ENCODE measurements around the gene NFATC4. TPM values are rescaled to one million over a fixed set of nuclear protein-coding genes. Genes with fewer than 3 reads are reported as not detected.
"Not testable (repeated sequence)": the region's sequence is repeated elsewhere in the genome, so short reads cannot be mapped to it uniquely, and the experiment has no call there.

Gene NFATC4
- total RNA-seq, 1 experiment from 2014 or later = 45.5 TPM

DNA sequence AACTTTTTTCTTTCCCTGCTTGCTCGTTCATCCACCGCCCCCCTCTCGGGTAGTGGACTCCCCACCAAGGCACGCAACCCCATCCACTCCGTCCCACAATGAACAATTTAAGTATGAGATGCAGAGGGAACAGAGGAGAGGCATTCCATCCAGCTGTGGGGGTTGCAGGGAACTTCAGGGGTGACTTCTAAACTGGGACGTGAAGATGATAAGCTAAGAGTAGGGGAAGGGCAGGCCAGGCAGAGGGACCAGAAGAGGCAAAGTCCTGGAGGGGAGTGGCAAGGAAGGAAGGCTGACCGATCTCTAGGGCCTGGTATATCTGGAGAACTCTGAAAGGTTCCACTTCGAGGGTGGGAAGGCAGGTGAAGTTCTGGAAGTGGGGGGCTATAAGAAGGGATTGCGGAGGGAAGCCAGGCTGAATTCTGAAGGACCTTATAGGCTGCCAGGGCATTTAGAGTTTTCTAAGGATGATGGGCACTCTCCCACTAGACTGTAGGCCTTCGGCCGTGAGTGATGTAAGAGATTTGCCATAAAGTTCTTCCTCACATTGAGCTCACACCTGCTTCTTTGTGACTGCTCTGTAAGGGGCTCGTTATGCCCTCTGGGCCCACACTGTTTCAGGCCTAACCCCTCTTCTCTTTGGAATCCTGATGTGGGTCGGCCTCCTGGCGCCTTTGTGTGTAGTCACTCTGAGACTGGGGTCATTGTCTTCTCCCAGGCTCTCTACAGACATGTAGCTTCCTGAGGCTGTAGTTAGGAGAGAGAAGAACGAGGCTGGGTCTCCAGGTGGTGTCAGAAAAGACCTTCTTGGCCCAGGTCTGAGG lies 12.1 kb downstream of the NFATC4 start:
- DNase-seq (ENCODE audit: low spot score) = no peak
- in situ Hi-C loops (cut with HindIII; ENCODE audit: low sequenced_read_pairs) = no loop called here

DNA sequence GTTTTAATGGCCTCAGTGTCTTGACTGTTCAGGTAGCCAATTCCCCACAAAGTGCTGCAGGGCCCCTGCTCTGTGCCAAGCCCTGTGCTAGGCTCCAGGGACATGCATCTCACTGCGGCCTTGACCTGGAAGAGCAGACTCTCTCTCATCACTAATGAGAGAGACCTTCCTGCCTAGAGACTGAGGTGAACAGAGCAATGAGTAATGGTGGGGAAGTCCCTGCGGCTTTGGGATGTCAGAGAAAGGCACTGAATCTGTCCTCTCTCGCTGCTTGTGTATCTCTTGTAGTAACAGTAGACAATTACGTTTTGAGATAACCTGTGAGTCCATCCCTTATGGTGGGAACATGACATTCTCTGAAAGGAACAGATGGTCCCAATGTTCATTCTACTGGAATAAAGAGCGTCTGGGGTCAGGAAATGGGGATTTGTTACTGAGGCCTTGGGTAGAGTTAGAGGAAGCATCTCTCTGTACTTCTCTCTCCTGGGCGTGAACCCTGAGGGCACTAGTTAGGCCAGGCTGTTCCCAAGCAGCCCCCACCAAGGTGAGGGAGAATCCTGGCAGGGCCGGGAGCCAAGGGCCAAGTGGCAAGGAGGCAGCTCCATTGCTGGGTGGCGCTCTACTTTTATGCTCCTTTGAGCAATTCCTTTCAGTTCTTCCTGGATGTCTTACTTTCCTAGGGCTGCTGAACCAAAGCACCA lies 13.5 kb downstream of the NFATC4 start:
- in situ Hi-C loops (cut with HindIII; ENCODE audit: low sequenced_read_pairs) = no loop called here
- DNase-seq (ENCODE audit: low spot score) = peak; percentile 95

DNA sequence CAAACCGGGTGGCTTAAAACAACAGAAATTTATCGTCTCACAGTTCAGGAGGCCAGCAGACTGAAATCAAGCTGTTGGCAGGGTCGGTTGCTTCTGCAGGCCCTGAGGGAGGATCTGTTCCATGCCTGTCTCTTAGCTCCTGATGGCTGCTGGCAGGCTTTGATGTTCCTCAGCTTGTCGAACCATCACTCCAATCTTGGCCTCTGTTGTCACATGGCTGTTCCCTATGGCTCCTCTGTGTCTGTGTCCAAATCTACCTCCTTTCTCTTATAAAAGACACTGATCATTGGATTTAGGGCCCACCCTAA lies 14.0 kb downstream of the NFATC4 start:
- in situ Hi-C loops (cut with HindIII; ENCODE audit: low sequenced_read_pairs) = no loop called here
- DNase-seq (ENCODE audit: low spot score) = no peak

DNA sequence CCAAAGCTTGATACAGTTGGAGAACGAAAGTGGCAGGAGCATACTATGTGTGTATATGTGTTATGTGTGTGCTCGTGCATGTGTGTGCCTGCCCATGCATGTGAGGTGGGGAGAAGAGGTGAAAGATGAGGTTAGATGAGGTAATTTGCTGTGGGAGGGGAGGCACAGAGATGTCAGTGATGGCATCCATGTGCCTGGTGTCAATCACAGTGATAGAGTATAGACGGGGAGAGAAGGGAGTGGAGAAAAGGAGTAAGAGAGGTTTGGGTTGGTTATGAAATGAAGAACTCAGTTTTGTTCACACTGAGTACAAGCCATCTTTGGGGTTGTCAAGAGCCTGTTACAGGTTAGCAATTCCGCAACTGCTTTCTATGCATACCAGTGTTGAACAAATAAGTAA lies 16.2 kb downstream of the NFATC4 start:
- DNase-seq (ENCODE audit: low spot score) = no peak
- in situ Hi-C loops (cut with HindIII; ENCODE audit: low sequenced_read_pairs) = no loop called here

DNA sequence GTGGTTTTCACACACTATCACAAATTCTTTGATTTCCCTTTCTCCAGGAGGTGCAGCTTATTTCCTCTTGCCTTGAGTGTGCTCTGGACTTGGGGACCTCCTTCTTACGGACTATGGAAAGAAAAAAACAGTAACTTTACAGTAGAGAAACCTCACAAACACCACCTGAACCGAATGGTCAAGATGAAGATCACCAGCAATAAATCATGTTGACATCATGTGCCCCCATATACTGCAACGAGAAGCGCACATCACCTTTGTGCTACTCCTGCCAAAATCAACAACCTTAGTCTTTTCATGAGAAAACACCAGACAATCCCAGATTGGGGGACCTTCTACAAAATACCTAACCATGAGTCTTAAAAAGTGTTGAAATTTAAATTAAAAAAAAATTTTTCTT lies 17.5 kb downstream of the NFATC4 start:
- DNase-seq (ENCODE audit: low spot score) = no peak
- in situ Hi-C loops (cut with HindIII; ENCODE audit: low sequenced_read_pairs) = no loop called here

DNA sequence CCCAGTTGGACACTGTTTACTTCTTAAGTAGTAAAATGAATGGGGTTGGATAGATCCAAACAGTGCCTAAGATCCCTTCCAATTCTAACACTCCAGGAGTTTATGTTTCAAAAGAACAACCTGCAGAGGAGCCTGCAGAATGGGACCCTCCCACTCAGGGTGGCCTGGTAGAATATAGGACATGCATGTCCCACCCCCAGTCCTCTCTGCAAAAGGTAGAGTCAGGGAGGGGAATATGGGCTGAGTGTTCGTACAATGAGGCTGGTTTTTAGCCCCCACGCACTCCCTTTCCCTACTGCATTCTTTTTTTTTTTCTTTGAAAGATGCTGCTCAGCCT lies 19.0 kb downstream of the NFATC4 start:
- in situ Hi-C loops (cut with HindIII; ENCODE audit: low sequenced_read_pairs) = no loop called here
- no peak for DNase-seq (ENCODE audit: low spot score)

DNA sequence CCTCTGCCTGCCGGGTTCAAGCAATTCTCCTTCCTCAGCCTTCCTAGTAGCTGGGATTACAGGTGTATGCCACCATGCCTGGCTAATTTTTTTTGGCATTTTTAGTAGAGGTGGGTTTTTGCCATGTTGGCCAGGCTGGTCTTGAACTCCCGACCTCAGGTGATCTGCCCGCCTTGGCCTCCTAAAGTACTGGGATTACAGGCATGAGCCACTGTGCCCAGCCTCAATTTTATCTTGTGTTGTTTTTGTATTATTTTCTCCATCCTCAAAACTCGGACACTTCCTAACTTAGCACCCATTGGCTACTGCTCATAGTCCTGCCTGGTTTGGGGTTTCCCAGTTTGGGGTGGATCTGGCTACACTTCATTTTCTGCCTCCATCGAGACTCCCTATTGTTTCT lies 19.6 kb downstream of the NFATC4 start:
- DNase-seq (ENCODE audit: low spot score); in situ Hi-C loops (cut with HindIII; ENCODE audit: low sequenced_read_pairs): not testable (repeated sequence)

DNA sequence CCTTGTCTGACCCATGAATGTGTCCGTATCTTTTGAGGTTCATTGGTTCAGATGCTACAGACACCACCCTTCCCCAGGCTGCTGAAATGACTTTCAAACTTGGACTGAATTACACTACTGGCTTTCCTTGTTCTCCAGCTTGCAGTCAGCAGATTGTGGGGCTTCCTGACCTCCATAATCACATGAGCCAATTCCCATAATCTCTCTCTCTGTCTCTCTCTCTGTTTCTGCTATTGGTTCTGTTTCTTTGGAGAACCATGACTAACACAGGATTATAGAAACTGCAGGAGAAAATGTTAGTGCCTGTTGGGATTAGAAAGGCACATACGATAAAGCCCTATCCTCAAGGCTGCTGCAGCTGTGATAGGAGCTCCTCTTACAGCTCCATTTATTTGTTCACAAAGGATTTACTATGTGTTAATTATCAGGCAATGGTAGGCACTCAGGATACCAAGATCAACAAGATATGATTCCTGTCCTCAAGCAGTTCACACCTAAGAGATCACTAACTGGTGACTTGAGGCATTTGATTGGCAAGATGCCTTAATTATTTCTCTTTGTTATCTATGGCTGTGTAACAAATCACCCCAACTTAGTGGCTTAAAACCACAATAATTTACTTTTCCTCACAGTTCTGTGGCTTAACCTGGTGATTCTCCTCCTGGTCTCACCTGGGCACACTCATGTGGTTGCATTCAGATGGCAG lies 20.6 kb downstream of the NFATC4 start:
- DNase-seq (ENCODE audit: low spot score) = no peak
- in situ Hi-C loops (cut with HindIII; ENCODE audit: low sequenced_read_pairs) = no loop called here

DNA sequence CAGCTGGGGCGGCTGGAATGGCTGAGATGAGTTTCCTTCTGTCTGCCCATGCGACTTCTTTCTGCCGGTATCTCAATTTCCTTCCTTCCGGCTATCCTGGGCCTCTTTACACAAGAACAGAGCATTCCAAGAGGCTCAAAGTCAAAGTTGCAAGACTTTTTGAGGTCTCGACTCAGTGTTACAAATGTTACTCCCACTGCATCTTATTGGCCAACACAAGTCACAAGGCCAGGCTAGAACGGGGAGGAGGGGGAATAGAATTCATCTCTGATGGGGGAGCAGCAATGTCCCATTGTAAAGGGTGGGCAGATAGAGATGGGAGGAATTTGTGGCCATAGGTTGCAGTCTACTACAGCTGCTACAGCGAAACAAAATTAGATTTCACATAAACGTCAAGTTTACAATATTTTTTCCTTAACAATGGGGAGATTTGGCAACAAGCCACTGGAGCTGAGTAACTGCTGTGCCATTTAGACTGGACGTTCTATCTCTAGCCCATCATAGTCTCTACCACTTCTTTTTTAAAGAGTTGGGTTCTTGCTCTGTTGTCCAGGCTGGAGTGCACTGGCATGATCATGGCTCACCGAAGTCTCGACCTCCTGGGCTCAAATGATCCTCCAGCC lies 21.4 kb downstream of the NFATC4 start:
- in situ Hi-C loops (cut with HindIII; ENCODE audit: low sequenced_read_pairs) = no loop called here
- no peak for DNase-seq (ENCODE audit: low spot score)

DNA sequence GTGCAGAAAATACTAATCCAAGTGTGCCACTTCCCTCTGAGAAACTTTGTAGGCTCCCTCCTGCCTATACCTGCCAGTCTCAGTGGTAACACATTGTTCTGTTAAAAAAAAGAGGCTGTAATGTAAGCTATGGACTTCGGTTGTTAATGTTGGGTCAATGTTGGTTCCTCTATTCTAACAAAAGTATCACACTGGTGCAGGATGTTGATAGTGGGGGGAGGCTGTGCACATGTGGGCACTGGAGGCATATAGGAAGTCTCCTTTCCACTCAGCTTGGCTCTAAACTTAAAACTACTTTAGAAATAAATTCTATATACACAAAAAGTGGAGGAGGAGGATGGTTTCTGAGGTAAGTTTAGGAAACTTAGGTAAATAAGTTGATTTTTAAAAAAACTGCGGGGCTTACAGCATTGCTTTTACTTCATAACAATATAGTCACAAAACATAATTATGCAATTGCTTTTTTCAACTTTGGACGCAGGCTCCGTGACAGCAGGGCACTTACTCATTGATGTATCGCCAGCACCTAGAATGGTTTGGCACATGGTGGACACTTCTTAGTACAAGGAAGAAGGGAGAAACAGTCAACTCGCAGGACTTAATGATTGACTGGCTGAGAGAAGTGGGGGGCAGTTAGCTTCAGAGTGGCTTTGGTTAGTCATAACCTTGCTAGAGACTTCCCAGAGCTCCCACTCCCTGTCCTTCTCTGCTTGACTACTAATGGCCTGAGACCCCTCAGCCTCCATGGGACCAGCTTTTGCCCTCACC lies 22.9 kb downstream of the NFATC4 start:
- no peak for DNase-seq (ENCODE audit: low spot score)
- in situ Hi-C loops (cut with HindIII; ENCODE audit: low sequenced_read_pairs) = no loop called here

DNA sequence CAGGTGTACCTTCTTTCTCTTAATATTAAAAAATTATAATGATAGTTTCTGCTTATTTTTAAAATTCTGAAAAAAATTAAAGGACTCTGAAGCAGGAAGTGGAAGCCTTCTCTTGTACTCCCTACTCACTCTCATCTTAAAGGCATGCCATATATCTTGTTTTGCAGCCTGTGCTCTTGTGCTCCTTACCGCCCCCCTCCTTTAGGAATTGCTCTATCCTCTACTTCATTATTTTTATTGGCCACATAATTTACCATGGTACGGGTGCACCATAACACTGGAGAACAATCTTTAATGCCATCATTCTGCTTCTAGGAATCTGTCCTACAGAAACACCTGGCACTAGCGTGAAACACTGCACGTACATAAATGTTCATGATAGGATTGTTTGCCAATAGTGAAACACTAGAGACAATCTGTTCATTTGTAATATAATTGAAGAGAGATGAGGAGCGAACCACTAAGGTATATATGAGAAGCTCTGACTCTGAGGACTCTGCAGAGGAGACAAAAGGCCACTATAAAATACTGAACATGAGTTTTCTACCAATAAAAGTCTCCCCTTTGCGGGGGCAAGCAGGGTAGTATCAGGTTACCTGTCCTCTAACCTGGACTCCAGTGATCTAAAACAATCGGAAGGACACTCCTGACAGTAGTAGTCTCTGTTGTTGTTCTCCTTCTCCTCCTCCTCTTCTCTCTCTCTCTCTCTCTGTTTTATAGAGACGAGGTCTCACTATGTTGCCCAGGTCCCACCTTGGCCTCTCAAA lies 24.5 kb downstream of the NFATC4 start:
- in situ Hi-C loops (cut with HindIII; ENCODE audit: low sequenced_read_pairs) = no loop called here

DNA sequence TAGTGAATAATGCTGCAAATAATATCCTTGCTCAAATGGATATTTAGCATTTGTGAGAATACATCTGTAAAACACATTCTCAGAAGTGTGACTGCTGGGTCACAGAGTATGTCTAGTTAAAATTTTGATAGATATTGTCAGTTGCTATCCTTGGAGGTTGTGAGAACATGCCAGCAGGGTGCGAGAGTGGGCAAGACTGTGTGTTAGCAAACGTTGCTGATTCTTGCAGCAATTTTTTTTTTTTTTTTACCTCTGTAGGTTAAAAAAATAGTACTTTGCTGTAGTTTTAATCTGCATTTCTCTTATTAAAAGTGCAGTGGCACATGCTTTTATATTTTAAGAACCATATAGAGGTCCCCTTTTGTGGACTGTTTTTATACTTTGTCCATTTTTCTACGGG lies 26.3 kb downstream of the NFATC4 start:
- in situ Hi-C loops (cut with HindIII; ENCODE audit: low sequenced_read_pairs) = no loop called here
- DNase-seq (ENCODE audit: low spot score) = no peak

More for the DNA sequence above, 24.5 kb downstream of the NFATC4 start:
- DNase-seq (ENCODE audit: low spot score) = no peak

DNA sequence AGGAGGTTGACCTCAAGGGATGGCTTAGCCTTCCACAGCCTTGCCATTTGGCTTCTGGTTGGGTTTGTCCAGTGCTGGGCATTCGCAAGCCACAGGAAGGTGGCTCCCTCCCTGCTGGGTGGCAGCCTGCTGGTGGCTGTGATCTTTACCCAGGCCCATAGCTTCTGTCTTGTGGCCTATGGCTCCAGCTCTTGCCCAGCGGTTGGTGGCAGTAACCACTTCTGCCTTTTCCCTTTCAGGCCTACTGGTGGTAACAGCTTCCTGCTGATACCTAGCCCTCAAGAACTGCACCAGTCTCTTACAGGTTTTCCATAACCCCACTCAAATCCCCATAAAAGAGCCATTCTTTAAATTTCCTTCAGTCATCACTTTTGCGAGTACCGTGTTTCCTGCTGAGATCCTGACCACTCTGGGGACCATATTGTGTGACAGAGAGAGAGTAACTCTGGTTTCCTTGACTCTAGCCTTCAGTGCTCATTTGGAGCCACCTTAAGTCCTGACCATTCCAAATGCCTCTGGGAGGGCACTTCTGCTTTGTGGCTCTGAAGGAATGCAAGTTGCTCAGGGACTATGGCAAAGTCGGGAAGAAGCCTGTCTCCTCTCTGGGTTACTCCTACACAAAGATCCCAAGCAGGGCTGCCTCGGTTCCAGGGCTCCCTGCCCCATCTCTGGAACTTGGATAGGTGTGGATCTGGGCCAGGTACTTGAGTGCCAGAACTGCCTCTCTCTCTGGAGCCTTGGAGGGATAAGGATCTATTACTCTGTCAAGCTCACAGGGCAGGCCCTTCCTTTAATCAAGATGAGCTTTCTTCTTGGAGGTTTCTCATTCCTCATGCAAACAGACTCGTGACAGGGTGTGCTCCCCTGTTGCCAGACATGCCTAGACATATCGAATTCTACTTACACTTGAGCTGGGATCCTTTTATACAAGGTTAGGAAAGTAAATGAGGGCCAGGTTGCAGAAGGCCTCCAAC lies 27.9 kb downstream of the NFATC4 start:
- in situ Hi-C loops (cut with HindIII; ENCODE audit: low sequenced_read_pairs) = no loop called here
- DNase-seq (ENCODE audit: low spot score) = no peak

DNA sequence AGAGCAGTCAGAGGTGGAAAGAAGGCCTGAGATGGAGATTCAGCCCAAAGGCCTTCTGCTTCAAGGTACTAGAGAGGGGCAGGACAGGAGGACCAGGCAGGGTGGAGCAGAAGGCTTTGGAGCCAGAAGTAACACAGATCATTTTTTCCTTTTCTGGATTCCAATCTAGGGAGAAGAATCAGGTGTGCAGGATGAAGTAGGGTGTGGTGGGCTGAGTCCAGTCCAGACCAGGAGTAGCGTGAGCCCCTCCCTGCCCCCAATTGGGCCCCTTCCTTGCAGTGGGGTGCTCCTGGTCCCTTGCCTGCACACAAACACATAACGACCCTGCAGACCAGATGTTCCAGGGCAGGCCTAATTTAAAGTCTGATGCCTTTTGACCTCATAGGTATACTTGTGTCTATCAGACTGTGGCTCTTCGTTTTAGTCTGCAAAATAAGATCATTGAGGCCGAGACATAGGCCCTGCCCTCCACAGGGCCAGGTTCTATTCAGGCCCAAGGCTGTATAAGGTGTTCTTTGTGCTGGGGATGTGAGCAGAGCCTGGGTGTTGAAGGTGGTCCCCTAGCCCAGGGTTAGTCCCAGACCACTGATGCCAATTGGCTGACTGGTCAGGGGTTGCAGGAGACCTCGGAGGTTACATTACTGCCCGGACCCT lies 29.8 kb downstream of the NFATC4 start:
- in situ Hi-C loops (cut with HindIII; ENCODE audit: low sequenced_read_pairs) = no loop called here
- DNase-seq (ENCODE audit: low spot score) = no peak

DNA sequence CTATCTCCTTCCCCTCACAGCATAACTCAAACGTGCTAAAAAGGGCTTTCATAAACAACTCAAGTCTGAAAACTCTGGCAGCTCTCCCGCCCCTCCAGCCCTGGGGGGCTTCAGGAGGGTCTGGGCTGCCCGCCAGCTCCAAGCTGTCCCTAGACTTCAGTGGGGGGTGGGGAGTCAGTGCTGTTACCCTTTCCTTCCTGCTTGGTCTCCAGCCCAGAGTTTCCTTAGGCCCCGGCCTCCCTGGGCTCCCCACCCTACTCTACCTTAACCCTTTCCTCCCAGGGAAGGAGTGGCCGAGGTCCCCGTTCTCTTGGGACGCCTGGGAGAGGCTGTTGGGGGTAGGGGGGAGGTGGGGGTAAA lies 30.3 kb downstream of the NFATC4 start:
- peak; percentile 32 for DNase-seq (ENCODE audit: low spot score)
- in situ Hi-C loops (cut with HindIII; ENCODE audit: low sequenced_read_pairs) = no loop called here

DNA sequence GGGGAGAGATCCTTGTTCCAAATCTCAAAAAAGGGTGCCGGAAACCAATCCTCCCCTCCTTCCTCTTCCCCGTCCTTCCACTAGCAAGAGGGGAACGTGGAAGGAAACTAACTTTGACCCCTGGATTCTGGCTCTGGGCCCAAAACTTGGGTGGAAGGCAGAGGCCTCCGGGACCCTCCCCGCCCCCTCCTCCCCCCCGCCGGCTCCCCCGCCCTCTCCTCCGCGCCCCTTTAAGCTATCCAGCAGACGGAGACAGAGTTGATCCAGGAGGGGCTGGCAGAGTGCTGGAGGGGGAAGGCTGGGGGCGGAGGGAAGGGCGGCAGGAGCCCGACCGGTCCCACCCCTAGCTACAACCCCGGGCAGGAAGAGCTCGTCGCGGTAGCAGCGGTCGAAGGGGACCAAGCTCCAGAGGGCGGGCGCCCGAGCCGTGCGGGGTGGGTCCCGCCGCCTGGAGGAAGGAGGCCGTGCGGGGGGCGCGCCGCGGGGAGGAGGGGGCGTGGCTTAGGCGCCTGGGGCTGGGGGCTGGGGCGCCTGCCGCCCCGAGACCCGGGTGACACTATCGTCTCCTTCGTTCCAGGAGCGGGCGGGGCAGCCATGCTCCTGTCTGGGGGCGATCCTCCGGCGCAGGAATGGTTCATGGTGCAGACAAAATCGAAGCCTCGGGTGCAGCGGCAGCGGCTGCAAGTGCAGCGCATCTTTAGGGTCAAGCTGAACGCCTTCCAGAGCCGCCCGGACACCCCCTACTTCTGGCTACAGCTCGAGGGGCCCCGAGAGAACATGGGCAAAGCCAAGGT lies 30.9 kb downstream of the NFATC4 start, which contains the start of gene NYNRIN:
Gene NYNRIN (plus strand): TSS at position 351 of the 794 bp plus-strand sequence. CDS start 244 bp downstream, at position 595.
- in situ Hi-C loops (cut with HindIII; ENCODE audit: low sequenced_read_pairs) = no loop called here
- peak; percentile 47 for DNase-seq (ENCODE audit: low spot score)

All from G401 (cell line).